K562 (cell line): ENCODE results near the gene FAM110D. TPM values are rescaled to one million over a fixed set of nuclear protein-coding genes. Genes with fewer than 3 reads are reported as not detected.

Source experiments
- CTCF ChIP-seq, 3 experiments: IDR thresholded peaks in 2 of 3; conservative IDR thresholded peaks in 1 of 3; 2 replicates each; pipeline ENCODE4 v1.5.1; 2011 to 2012; ENCODE audit warnings: low read length in 3 of 3, mild to moderate bottlenecking in 3 of 3, control low read depth in 2 of 3, improper control_type of control experiment in 1 of 3, inconsistent platforms in 1 of 3, low read depth in 1 of 3, mixed read lengths in 1 of 3, moderate library complexity in 1 of 3; ENCODE audit not compliant: insufficient read depth in 2 of 3
- ELK3 ChIP-seq: fragments of 450-650 bp; formaldehyde crosslinking; IDR thresholded peaks from 2 replicates; pipeline ENCODE4 v1.4.0; 2020; ENCODE audit warnings: mild to moderate bottlenecking
- HLTF ChIP-seq: fragments of 450-650 bp; IDR thresholded peaks from 2 replicates; pipeline ENCODE4 v1.6.1; 2016
- MBD1 ChIP-seq: fragments of 250-450 bp; sonication (Bioruptor Pico); IDR thresholded peaks from 2 replicates; pipeline ENCODE4 v1.8.0; 2022; ENCODE audit warnings: inconsistent platforms
- PHB2 ChIP-seq: fragments of 450-650 bp; IDR thresholded peaks from 2 replicates; pipeline ENCODE4 v1.6.1; 2017; ENCODE audit warnings: low read depth
- ZBTB9 ChIP-seq: fragments of 450-650 bp; formaldehyde crosslinking; IDR thresholded peaks from 2 replicates; pipeline ENCODE4 v1.4.0; 2020; ENCODE audit warnings: mild to moderate bottlenecking, moderate library complexity
- ZFP30 ChIP-seq: fragments of 250-450 bp; sonication (Bioruptor Pico); IDR thresholded peaks from 2 replicates; pipeline ENCODE4 v1.8.0; 2022; ENCODE audit warnings: moderate library complexity, mild to moderate bottlenecking, inconsistent platforms, borderline replicate concordance
- ZNF140 ChIP-seq: fragments of 250-450 bp; sonication (Bioruptor Pico); IDR thresholded peaks from 2 replicates; pipeline ENCODE4 v1.8.0; 2021; ENCODE audit warnings: moderate library complexity, mild to moderate bottlenecking, inconsistent platforms
- ZNF197 ChIP-seq: fragments of 200-800 bp; sonication (Bioruptor generic); IDR thresholded peaks from 2 replicates; pipeline ENCODE4 v1.6.1; 2016; ENCODE audit warnings: low read depth, missing genetic modification characterization, missing compliant biosample characterization
- ZNF318 ChIP-seq, 2 experiments: fragments of 450-650 bp; IDR thresholded peaks; 2 replicates each; pipeline ENCODE4 v1.6.1; 2016; ENCODE audit warnings: mild to moderate bottlenecking in 2 of 2, borderline replicate concordance in 1 of 2, low read depth in 1 of 2, moderate library complexity in 1 of 2
- ZNF699 ChIP-seq: fragments of 250-450 bp; sonication (Bioruptor Pico); IDR thresholded peaks from 2 replicates; pipeline ENCODE4 v1.8.0; 2021; ENCODE audit warnings: mild to moderate bottlenecking, moderate library complexity; ENCODE audit not compliant: insufficient replicate concordance
- polyA plus RNA-seq, 8 experiments: library from polyadenylated mRNA; depleted of rRNA in 4 of 8; stranded (reverse) in 5 of 8; unstranded in 3 of 8; fragments of >200 nt; fragmentation: Nextera tagmentation in 2 of 8; fragmentation: Illumina TruSeq in 1 of 8; extraction: Ambion mirVana in 2 of 8; extraction: Trizol in 1 of 8; gene quantifications; 2 replicates each; pipeline versions ENCODE4 v1.2.1 to v1.2.3, GENCODE V29; 2011 to 2014; ENCODE audit warnings: inconsistent platforms in 1 of 8, missing spikeins in 1 of 8
- total RNA-seq, 7 experiments: library from RNA; depleted of rRNA in 6 of 7; stranded (reverse); fragments of >200 nt in 6 of 7; fragmentation: Illumina TruSeq in 2 of 7; extraction: Trizol in 2 of 7; gene quantifications; 2 replicates each; pipeline versions ENCODE4 v1.2.1 to v1.2.3, GENCODE V29; 2011 to 2021; ENCODE audit warnings: low replicate concordance in 1 of 7

FAM110D gene
- total and polyA plus RNA-seq, 9 of the 15 experiments (the other 6 are each of a cell fraction or from before 2014, with no cell fraction given), result 0.04 to 1.1 (median 0.33) TPM

- TF ChIP-seq ZNF318 (IDR thresholded peaks at IDR 0.05; ENCODE audit: borderline replicate concordance in 1 of 2, low read depth in 1 of 2) (no peak), CTCF (IDR thresholded peaks at IDR 0.05 in 2 of 3, conservative IDR thresholded peaks at IDR 0.05 in 1 of 3; ENCODE audit: insufficient read depth in 2 of 3, low read depth in 1 of 3, low read length in 3 of 3) (peak; percentile 54 to 92 (median 71)), ZBTB9 (CRISPR knock-in tag) (peak; percentile 78; the same call in 1 of the 2 replicates), ZNF140 (CRISPR knock-in tag) (no peak), ZFP30 (CRISPR knock-in tag) (no peak), ZNF699 (peak; percentile 52), ZNF197 (CRISPR knock-in tag) (no peak), ELK3 (CRISPR knock-in tag) (no peak), PHB2 (no peak), MBD1 (CRISPR knock-in tag) (no peak), HLTF (0 out of 2 replicates have a peak, but pooled peaks have one; percentile 17)
These were observed 5.4 kb downstream of the FAM110D start (continued) for GRCh38 chr1:26164036-26164860.
